ENCODE measurements around the gene ELMO1.
A peak's percentile ranks its signal among the peaks of the same experiment; 100 is the strongest.

The ELMO1 gene

DNA sequence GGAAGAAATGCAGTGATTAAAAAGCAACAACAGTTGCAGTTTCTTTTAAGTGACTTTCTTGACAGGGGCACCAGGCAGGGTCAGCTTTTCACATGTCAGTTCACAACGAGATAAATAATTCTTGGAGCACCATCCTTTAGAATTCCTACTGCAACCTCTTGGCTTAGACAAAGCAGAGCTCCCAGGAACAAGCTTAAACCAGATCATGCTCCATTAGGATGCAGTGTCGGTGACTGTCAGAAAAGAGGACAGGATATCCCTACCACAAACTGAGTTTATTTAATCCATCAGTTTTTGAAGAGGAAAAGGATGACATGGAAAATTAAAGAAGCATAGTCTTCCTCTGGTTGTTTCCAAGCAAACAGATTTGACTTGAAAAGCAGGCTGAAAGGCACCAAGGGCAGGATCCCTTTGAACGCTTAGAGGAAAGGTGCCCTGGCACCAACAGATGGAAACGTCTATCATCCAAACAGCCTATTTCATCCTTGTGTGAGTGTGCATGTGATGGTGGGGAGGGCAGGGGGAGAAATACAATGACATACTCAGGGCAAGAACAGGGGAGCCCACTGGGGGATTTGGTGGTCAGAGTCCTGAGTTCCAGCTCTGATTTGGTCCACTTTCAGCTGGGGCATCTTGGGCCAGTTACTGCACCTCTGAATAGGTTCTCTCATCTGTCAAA, 392.3 kb downstream of the ELMO1 start:
- no peak overlapping the region for H3K9ac ChIP-seq (ENCODE audit: low read depth, low read length)
- H3K4me2 ChIP-seq (ENCODE audit: insufficient read depth, low read length) = no peak overlapping the region
- no peaks in the 10 kb centered on the region; the same call in 1 of the 2 replicates for H3K36me3 ChIP-seq (ENCODE audit: insufficient read depth, low read length)
- DNase-seq = no peak
- no peak overlapping the region for H3K27ac ChIP-seq (ENCODE audit: low read length)
- no peak overlapping the region for H2AFZ ChIP-seq (ENCODE audit: low read depth, low read length)
- H3K9me3 ChIP-seq (ENCODE audit: insufficient read depth, low read length, severe bottlenecking) = no peaks in the 10 kb centered on the region
- no peaks in the 10 kb centered on the region for H3K4me1 ChIP-seq (ENCODE audit: insufficient read depth, low read length)
- H3K27me3 ChIP-seq (ENCODE audit: insufficient read depth, low read length, poor library complexity) = no peaks in the 10 kb centered on the region
- no peak for ATAC-seq (ENCODE audit: insufficient read depth, low read depth)
- no peak overlapping the region for H3K4me3 ChIP-seq (ENCODE audit: low read depth in 1 of 2, low read length in 2 of 2)
- H4K20me1 ChIP-seq (ENCODE audit: insufficient read depth, low read length) = no peaks in the 10 kb centered on the region
- no peak for TF ChIP-seq EZH2 (IDR thresholded peaks at IDR 0.05; ENCODE audit: borderline replicate concordance, low read depth, low read length, severe bottlenecking)
- TF ChIP-seq, protein P1, sequence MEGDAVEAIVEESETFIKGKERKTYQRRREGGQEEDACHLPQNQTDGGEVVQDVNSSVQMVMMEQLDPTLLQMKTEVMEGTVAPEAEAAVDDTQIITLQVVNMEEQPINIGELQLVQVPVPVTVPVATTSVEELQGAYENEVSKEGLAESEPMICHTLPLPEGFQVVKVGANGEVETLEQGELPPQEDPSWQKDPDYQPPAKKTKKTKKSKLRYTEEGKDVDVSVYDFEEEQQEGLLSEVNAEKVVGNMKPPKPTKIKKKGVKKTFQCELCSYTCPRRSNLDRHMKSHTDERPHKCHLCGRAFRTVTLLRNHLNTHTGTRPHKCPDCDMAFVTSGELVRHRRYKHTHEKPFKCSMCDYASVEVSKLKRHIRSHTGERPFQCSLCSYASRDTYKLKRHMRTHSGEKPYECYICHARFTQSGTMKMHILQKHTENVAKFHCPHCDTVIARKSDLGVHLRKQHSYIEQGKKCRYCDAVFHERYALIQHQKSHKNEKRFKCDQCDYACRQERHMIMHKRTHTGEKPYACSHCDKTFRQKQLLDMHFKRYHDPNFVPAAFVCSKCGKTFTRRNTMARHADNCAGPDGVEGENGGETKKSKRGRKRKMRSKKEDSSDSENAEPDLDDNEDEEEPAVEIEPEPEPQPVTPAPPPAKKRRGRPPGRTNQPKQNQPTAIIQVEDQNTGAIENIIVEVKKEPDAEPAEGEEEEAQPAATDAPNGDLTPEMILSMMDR (IDR thresholded peaks at IDR 0.05; ENCODE audit: borderline replicate concordance, extremely low read depth, low read length, poor library complexity, severe bottlenecking) = no peak
- no peaks in the 10 kb centered on the region for H3K79me2 ChIP-seq (ENCODE audit: insufficient read depth, low read length)

DNA sequence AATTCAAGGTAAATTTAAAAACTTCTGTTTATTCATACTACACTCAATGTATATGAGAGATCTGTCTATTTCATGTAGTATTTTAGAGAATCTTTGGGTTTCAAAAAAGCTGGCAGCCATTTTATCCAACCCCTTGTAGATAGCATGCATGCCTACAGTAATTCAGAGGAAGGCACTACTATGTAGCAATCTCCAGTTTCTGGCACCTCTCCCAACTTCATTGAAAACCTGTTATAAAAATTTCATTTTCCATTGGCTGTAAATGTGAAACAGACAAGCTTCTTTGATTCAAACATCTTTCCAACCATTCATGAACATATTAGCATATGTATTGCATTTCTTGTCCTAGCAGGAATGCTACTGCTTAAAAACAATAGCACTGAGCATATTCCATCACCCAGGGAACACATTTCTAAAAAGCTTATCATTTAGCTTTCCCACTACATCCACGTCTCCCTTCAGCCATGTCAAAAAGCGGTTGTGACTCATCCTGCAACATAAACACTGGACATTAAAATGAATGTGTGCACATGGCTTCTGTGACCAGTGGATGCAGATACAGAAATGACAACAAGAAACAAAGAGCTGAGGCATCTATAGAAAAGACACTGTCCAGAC, 393.9 kb downstream of the ELMO1 start:
- Histone ChIP-seq H3K9ac (ENCODE audit: low read depth, low read length) (no peak overlapping the region), H3K79me2 (ENCODE audit: insufficient read depth, low read length) (no peaks in the 10 kb centered on the region), H3K27me3 (ENCODE audit: insufficient read depth, low read length, poor library complexity) (no peaks in the 10 kb centered on the region), H3K36me3 (ENCODE audit: insufficient read depth, low read length) (no peaks in the 10 kb centered on the region; the same call in 1 of the 2 replicates), H3K27ac (ENCODE audit: low read length) (no peak overlapping the region), H3K4me3 (ENCODE audit: low read depth in 1 of 2, low read length in 2 of 2) (no peak overlapping the region), H3K4me1 (ENCODE audit: insufficient read depth, low read length) (no peaks in the 10 kb centered on the region), H3K4me2 (ENCODE audit: insufficient read depth, low read length) (no peak overlapping the region), H3K9me3 (ENCODE audit: insufficient read depth, low read length, severe bottlenecking) (no peaks in the 10 kb centered on the region), H2AFZ (ENCODE audit: low read depth, low read length) (no peak overlapping the region), H4K20me1 (ENCODE audit: insufficient read depth, low read length) (no peaks in the 10 kb centered on the region)
- ATAC-seq (ENCODE audit: insufficient read depth, low read depth) (no peak), DNase-seq (no peak)
- TF ChIP-seq EZH2 (IDR thresholded peaks at IDR 0.05; ENCODE audit: borderline replicate concordance, low read depth, low read length, severe bottlenecking) = no peak
- TF ChIP-seq, protein P1 (IDR thresholded peaks at IDR 0.05; ENCODE audit: borderline replicate concordance, extremely low read depth, low read length, poor library complexity, severe bottlenecking) = no peak

DNA sequence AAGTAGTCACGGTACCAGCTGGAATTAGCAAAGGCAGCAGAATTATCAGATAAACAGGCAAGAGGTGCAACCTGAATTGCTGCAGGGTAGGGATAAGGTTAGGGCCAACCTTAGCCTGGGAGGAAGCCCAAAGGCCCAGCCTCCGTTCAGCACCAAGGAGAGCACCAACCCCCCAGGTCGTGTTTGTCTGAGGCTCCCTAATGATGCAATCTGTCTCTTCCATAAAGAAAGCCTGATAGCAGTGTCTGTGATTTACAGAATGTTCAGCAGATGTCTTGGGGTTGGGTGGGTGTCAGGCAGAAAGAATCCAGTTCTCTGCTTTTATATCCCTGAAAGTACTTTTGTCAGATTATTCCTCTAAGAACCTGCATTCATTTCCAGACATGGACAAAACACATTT, 396.0 kb downstream of the ELMO1 start:
- peak; percentile 72 for DNase-seq
- peak; percentile 97 for ATAC-seq (ENCODE audit: insufficient read depth, low read depth)
- H3K27me3 ChIP-seq (ENCODE audit: insufficient read depth, low read length, poor library complexity) = no peaks in the 10 kb centered on the region
- no peak overlapping the region for H3K4me3 ChIP-seq (ENCODE audit: low read depth in 1 of 2, low read length in 2 of 2)
- no peaks in the 10 kb centered on the region for H3K79me2 ChIP-seq (ENCODE audit: insufficient read depth, low read length)
- H3K36me3 ChIP-seq (ENCODE audit: insufficient read depth, low read length) = no peaks in the 10 kb centered on the region; the same call in 1 of the 2 replicates
- H2AFZ ChIP-seq (ENCODE audit: low read depth, low read length) = no peak overlapping the region
- no peaks in the 10 kb centered on the region for H4K20me1 ChIP-seq (ENCODE audit: insufficient read depth, low read length)
- H3K9me3 ChIP-seq (ENCODE audit: insufficient read depth, low read length, severe bottlenecking) = no peaks in the 10 kb centered on the region
- H3K9ac ChIP-seq (ENCODE audit: low read depth, low read length) = no peak overlapping the region
- H3K4me1 ChIP-seq (ENCODE audit: insufficient read depth, low read length) = no peaks in the 10 kb centered on the region
- H3K4me2 ChIP-seq (ENCODE audit: insufficient read depth, low read length) = no peak overlapping the region
- no peak for TF ChIP-seq EZH2 (IDR thresholded peaks at IDR 0.05; ENCODE audit: borderline replicate concordance, low read depth, low read length, severe bottlenecking)
- TF ChIP-seq, protein P1 (IDR thresholded peaks at IDR 0.05; ENCODE audit: borderline replicate concordance, extremely low read depth, low read length, poor library complexity, severe bottlenecking) = no peak
- no peak overlapping the region for H3K27ac ChIP-seq (ENCODE audit: low read length)

Data from DND-41 (cell line).